Islet precursor cell (in vitro differentiated cells): ENCODE measurements around the gene SCGB3A2.

Experiments used
- DNase-seq: peaks from one replicate; pipeline ENCODE4 v3.0.0-alpha.2; 2018

The SCGB3A2 gene

GRCh38 chr5:147878066-147878759 lies at the start of gene SCGB3A2:
Gene SCGB3A2, plus strand, starts transcription at chr5:147878711. Its CDS starts 93 bp downstream, at chr5:147878804.
- DNase-seq: no peak

GRCh38 chr5:147830035-147830434 lies 48.5 kb upstream of the SCGB3A2 start:
- no peak for DNase-seq

- no peak for DNase-seq
Measured at GRCh38 chr5:147831465-147831864, 47.0 kb upstream of the SCGB3A2 start, which contains the start of gene SPINK1. Gene SPINK1, minus strand, starts transcription at chr5:147831671. Its CDS starts 94 bp downstream, at chr5:147831577.

- DNase-seq: no peak
Measured at GRCh38 chr5:147832541-147832940, 46.0 kb upstream of the SCGB3A2 start.

- no peak for DNase-seq
Measured at GRCh38 chr5:147835386-147835798, 43.1 kb upstream of the SCGB3A2 start.

GRCh38 chr5:147836439-147836838 lies 42.1 kb upstream of the SCGB3A2 start:
- DNase-seq: no peak

- DNase-seq: no peak
Measured at GRCh38 chr5:147842869-147843268, 35.6 kb upstream of the SCGB3A2 start.

- no peak for DNase-seq
Measured at GRCh38 chr5:147844846-147845245, 33.7 kb upstream of the SCGB3A2 start.

- DNase-seq: no peak
Measured at GRCh38 chr5:147845618-147846017, 32.9 kb upstream of the SCGB3A2 start.

- DNase-seq: peak; percentile 81
Measured at GRCh38 chr5:147849226-147849625, 29.3 kb upstream of the SCGB3A2 start.

GRCh38 chr5:147851578-147851977 lies 26.9 kb upstream of the SCGB3A2 start:
- no peak for DNase-seq

- DNase-seq: no peak
Measured at GRCh38 chr5:147852365-147852764, 26.1 kb upstream of the SCGB3A2 start.

GRCh38 chr5:147853372-147853987 lies 25.0 kb upstream of the SCGB3A2 start:
- no peak for DNase-seq

GRCh38 chr5:147854331-147854730 lies 24.2 kb upstream of the SCGB3A2 start:
- DNase-seq: no peak

GRCh38 chr5:147854894-147855773 lies 23.4 kb upstream of the SCGB3A2 start:
- DNase-seq: no peak

- DNase-seq: no peak
Measured at GRCh38 chr5:147855774-147856069, 22.8 kb upstream of the SCGB3A2 start.

GRCh38 chr5:147856801-147857200 lies 21.7 kb upstream of the SCGB3A2 start:
- DNase-seq: no peak

- DNase-seq: peak; percentile 73
Measured at GRCh38 chr5:147857302-147858129, 21.0 kb upstream of the SCGB3A2 start.

GRCh38 chr5:147858565-147858964 lies 19.9 kb upstream of the SCGB3A2 start:
- no peak for DNase-seq

- no peak for DNase-seq
Measured at GRCh38 chr5:147859962-147860640, 18.4 kb upstream of the SCGB3A2 start.

GRCh38 chr5:147860641-147861025 lies 17.9 kb upstream of the SCGB3A2 start:
- no peak for DNase-seq

GRCh38 chr5:147863454-147864158 lies 14.9 kb upstream of the SCGB3A2 start:
- no peak for DNase-seq
